ENCODE data around the gene KCTD1. TPM values are rescaled to one million over a fixed set of nuclear protein-coding genes. Genes with fewer than 3 reads are reported as not detected.

The KCTD1 gene
- polyA plus RNA-seq, 1 donor from 2014 or later: 32.0 TPM

DNA sequence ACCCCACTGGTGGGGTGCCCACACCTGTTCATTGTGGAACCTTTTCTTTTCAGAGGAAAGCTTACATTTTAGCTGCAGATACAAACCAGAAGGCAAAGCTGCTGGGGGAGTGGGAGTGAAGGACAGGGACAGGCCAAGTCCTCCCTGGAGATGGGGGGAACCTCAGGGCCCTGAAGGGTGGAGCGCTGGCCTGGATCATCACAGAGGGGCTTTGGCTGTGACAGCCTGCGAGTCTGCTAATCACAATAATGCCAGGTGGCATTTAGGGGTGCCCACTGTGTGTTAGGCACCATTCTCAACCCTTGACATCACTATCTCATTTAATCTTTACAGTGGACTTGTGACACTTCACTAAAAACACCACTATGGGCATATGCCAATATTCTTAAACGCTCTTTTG is 27.4 kb downstream of the KCTD1 start:
- H3F3A ChIP-seq (ENCODE audit: insufficient read depth, low read length, poor library complexity, severe bottlenecking): no peaks in the 10 kb centered on the region
- H3K9me2 ChIP-seq (ENCODE audit: insufficient read depth, low read length): no peaks in the 10 kb centered on the region
- peaks cover 3% of the 10 kb centered on the region for H3K79me2 ChIP-seq (replicated peaks; ENCODE audit: insufficient read depth, low read length)
- TF ChIP-seq, protein P1, sequence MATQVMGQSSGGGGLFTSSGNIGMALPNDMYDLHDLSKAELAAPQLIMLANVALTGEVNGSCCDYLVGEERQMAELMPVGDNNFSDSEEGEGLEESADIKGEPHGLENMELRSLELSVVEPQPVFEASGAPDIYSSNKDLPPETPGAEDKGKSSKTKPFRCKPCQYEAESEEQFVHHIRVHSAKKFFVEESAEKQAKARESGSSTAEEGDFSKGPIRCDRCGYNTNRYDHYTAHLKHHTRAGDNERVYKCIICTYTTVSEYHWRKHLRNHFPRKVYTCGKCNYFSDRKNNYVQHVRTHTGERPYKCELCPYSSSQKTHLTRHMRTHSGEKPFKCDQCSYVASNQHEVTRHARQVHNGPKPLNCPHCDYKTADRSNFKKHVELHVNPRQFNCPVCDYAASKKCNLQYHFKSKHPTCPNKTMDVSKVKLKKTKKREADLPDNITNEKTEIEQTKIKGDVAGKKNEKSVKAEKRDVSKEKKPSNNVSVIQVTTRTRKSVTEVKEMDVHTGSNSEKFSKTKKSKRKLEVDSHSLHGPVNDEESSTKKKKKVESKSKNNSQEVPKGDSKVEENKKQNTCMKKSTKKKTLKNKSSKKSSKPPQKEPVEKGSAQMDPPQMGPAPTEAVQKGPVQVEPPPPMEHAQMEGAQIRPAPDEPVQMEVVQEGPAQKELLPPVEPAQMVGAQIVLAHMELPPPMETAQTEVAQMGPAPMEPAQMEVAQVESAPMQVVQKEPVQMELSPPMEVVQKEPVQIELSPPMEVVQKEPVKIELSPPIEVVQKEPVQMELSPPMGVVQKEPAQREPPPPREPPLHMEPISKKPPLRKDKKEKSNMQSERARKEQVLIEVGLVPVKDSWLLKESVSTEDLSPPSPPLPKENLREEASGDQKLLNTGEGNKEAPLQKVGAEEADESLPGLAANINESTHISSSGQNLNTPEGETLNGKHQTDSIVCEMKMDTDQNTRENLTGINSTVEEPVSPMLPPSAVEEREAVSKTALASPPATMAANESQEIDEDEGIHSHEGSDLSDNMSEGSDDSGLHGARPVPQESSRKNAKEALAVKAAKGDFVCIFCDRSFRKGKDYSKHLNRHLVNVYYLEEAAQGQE (IDR thresholded peaks at IDR 0.05; ENCODE audit: borderline replicate concordance): no peak
- no peak for TF ChIP-seq EZH2 (IDR thresholded peaks at IDR 0.05; ENCODE audit: borderline replicate concordance, insufficient read depth, low read length, poor library complexity, severe bottlenecking)
- no peak for TF ChIP-seq RAD21 (conservative IDR thresholded peaks at IDR 0.05)
- TF ChIP-seq, protein P2, sequence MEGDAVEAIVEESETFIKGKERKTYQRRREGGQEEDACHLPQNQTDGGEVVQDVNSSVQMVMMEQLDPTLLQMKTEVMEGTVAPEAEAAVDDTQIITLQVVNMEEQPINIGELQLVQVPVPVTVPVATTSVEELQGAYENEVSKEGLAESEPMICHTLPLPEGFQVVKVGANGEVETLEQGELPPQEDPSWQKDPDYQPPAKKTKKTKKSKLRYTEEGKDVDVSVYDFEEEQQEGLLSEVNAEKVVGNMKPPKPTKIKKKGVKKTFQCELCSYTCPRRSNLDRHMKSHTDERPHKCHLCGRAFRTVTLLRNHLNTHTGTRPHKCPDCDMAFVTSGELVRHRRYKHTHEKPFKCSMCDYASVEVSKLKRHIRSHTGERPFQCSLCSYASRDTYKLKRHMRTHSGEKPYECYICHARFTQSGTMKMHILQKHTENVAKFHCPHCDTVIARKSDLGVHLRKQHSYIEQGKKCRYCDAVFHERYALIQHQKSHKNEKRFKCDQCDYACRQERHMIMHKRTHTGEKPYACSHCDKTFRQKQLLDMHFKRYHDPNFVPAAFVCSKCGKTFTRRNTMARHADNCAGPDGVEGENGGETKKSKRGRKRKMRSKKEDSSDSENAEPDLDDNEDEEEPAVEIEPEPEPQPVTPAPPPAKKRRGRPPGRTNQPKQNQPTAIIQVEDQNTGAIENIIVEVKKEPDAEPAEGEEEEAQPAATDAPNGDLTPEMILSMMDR (IDR thresholded peaks at IDR 0.05; ENCODE audit: poor library complexity, severe bottlenecking): no peak
- TF ChIP-seq TAF1 (IDR thresholded peaks at IDR 0.05; ENCODE audit: low read depth): no peak
- TF ChIP-seq POLR2AphosphoS5 (IDR thresholded peaks at IDR 0.05): no peak
- TF ChIP-seq EP300 (conservative IDR thresholded peaks at IDR 0.05; ENCODE audit: poor library complexity, severe bottlenecking): no peak
- no peak for TF ChIP-seq SMC3 (conservative IDR thresholded peaks at IDR 0.05; ENCODE audit: poor library complexity)
- no peak for TF ChIP-seq MXI1 (conservative IDR thresholded peaks at IDR 0.05; ENCODE audit: poor library complexity, severe bottlenecking)
- H3K9me3 ChIP-seq (ENCODE audit: low read length): no peaks in the 10 kb centered on the region
- H3K4me2 ChIP-seq (ENCODE audit: low read length): no peak overlapping the region
- no peaks in the 10 kb centered on the region for H4K20me1 ChIP-seq (ENCODE audit: insufficient read depth)
- H3K27ac ChIP-seq (ENCODE audit: low read length): no peak overlapping the region
- no peak overlapping the region for H2AFZ ChIP-seq (ENCODE audit: low read depth, low read length)
- no peaks in the 10 kb centered on the region for H3K36me3 ChIP-seq (ENCODE audit: insufficient read depth, low read length)
- H3K27me3 ChIP-seq (ENCODE audit: insufficient read depth, low read depth, low read length): no peaks in the 10 kb centered on the region
- H3K9ac ChIP-seq (ENCODE audit: low read length): no peak overlapping the region
- H3K4me3 ChIP-seq (ENCODE audit: low read length): no peak overlapping the region

DNA sequence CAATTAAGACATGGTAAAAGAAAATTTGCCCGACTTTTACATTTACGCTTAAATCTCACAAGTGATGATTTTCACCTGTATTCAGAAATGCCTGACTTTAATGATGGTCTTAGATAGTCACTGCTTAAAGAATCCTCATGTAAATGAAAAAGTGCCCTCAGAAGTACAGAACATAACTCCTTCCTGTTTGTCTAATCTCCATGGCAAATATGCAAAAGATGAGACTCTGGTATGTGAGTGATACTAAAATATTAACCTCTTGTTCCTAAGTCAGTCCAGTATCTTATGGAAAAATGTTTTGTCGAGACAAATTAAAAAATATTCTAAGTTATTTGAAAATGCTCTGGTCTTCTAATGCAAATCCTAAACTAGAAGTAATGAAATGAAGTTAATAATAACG is 29.2 kb downstream of the KCTD1 start:
- Histone ChIP-seq H3K79me2 (replicated peaks; ENCODE audit: insufficient read depth, low read length) (peaks cover 3% of the 10 kb centered on the region), H3K36me3 (ENCODE audit: insufficient read depth, low read length) (no peaks in the 10 kb centered on the region), H3K9me3 (ENCODE audit: low read length) (no peaks in the 10 kb centered on the region), H3K27ac (ENCODE audit: low read length) (no peak overlapping the region), H2AFZ (ENCODE audit: low read depth, low read length) (no peak overlapping the region), H3K9ac (ENCODE audit: low read length) (no peak overlapping the region), H3K27me3 (ENCODE audit: insufficient read depth, low read depth, low read length) (no peaks in the 10 kb centered on the region), H3K4me2 (ENCODE audit: low read length) (no peak overlapping the region), H3K4me3 (ENCODE audit: low read length) (no peak overlapping the region), H3F3A (ENCODE audit: insufficient read depth, low read length, poor library complexity, severe bottlenecking) (no peaks in the 10 kb centered on the region), H4K20me1 (ENCODE audit: insufficient read depth) (no peaks in the 10 kb centered on the region), H3K9me2 (ENCODE audit: insufficient read depth, low read length) (no peaks in the 10 kb centered on the region)
- TF ChIP-seq SMC3 (conservative IDR thresholded peaks at IDR 0.05; ENCODE audit: poor library complexity): no peak
- no peak for TF ChIP-seq EZH2 (IDR thresholded peaks at IDR 0.05; ENCODE audit: borderline replicate concordance, insufficient read depth, low read length, poor library complexity, severe bottlenecking)

DNA sequence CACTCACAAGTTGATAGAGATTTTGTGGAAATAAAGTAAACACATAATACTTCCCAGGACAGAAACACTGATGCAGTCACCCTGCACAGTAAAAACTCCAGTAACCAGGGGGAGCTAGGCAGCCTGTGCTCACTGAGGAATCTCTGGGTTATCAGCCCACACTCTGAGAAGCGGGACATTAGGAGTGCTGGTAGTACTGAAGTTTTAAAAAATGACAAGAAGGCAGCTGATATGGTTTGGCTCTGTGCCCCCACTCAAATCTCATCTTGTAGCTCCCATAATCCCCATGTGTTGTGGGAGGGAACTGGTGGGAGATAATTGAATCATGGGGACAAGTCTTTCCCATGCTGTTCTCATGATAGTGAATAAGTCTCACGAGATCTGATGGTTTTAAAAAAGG is 31.4 kb downstream of the KCTD1 start:
- Histone ChIP-seq H3K36me3 (ENCODE audit: insufficient read depth, low read length) (no peaks in the 10 kb centered on the region), H2AFZ (ENCODE audit: low read depth, low read length) (no peak overlapping the region), H3K4me3 (ENCODE audit: low read length) (no peak overlapping the region), H3K27me3 (ENCODE audit: insufficient read depth, low read depth, low read length) (no peaks in the 10 kb centered on the region), H3K9ac (ENCODE audit: low read length) (no peak overlapping the region), H3K9me3 (ENCODE audit: low read length) (no peaks in the 10 kb centered on the region), H3K4me2 (ENCODE audit: low read length) (no peak overlapping the region), H3K9me2 (ENCODE audit: insufficient read depth, low read length) (no peaks in the 10 kb centered on the region), H4K20me1 (ENCODE audit: insufficient read depth) (no peaks in the 10 kb centered on the region), H3F3A (ENCODE audit: insufficient read depth, low read length, poor library complexity, severe bottlenecking) (no peaks in the 10 kb centered on the region), H3K27ac (ENCODE audit: low read length) (no peak overlapping the region), H3K79me2 (replicated peaks; ENCODE audit: insufficient read depth, low read length) (peaks cover 3% of the 10 kb centered on the region)
- TF ChIP-seq, protein P1 (IDR thresholded peaks at IDR 0.05; ENCODE audit: borderline replicate concordance): no peak
